Ascending aorta (tissue), 2 donors: ENCODE data around the gene ANKRD33B. TPM values are rescaled to one million over a fixed set of nuclear protein-coding genes. Genes with fewer than 3 reads are reported as not detected.
"Not testable (repeated sequence)": the region's sequence is repeated elsewhere in the genome, so short reads cannot be mapped to it uniquely, and the experiment has no call there.

Experiments used
- DNase-seq, 2 donors: peaks; one replicate each; pipeline ENCODE4 v3.0.0-alpha.2; 2019; ENCODE audit warnings: low spot score in 2 of 2
- H3K27ac ChIP-seq, 2 donors: fragments of 200-600 bp; sonication (generic); one replicate each; pipeline ENCODE4 v1.5.1; 2016 to 2017; ENCODE audit warnings: mild to moderate bottlenecking in 1 of 2
- H3K27me3 ChIP-seq: fragments of 200-600 bp; sonication (generic); one replicate; pipeline ENCODE4 v1.5.1; 2017
- H3K36me3 ChIP-seq, 2 donors: fragments of 200-600 bp; sonication (generic); one replicate each; pipeline ENCODE4 v1.5.1; 2016
- H3K4me1 ChIP-seq, 2 donors: fragments of 200-600 bp; sonication (generic); one replicate each; pipeline ENCODE4 v1.5.1; 2016 to 2017; ENCODE audit warnings: mild to moderate bottlenecking in 1 of 2
- H3K4me3 ChIP-seq, 2 donors: fragments of 200-600 bp; sonication (generic); one replicate each; pipeline ENCODE4 v1.5.1; 2016 to 2017; ENCODE audit warnings: mild to moderate bottlenecking in 1 of 2
- H3K9me3 ChIP-seq, 2 donors: fragments of 200-600 bp; sonication (generic); one replicate each; pipeline ENCODE4 v1.5.1; 2016
- CTCF ChIP-seq, 3 experiments: fragments of 200-600 bp in 2 of 3; fragments of 450-650 bp in 1 of 3; sonication (generic) in 2 of 3; IDR thresholded peaks; one replicate each; pipeline ENCODE4 v1.5.1; 2016 to 2019; ENCODE audit warnings: antibody characterized with exemption in 3 of 3, mild to moderate bottlenecking in 1 of 3, moderate library complexity in 1 of 3
- intact Hi-C: fragments of 100-400 bp; cut with DNase I; formaldehyde crosslinking; loops from one replicate; pipeline ENCODE4 v1.15.1; 2023
- total RNA-seq: library from RNA; depleted of rRNA; stranded (reverse); fragments of >200 nt; gene quantifications from one replicate; pipeline ENCODE4 v1.1.0, GENCODE V29; 2016

The ANKRD33B gene
- total RNA-seq, 1 donor from 2014 or later: 7.2 TPM

- Histone ChIP-seq H3K9me3 (no peaks in the 10 kb centered on the region), H3K27me3 (no peaks in the 10 kb centered on the region), H3K27ac (no peak overlapping the region), H3K36me3 (no peaks in the 10 kb centered on the region), H3K4me3 (no peak overlapping the region), H3K4me1 (peaks cover 0 to 3% of the 10 kb centered on the region in 2 donors)
- DNase-seq: peak in 1 of 2 donors; percentile 52
- no peak for TF ChIP-seq CTCF (IDR thresholded peaks at IDR 0.05)
- intact Hi-C loops: no loop called here
Observed at GRCh38 chr5:10660720-10661387, 97.0 kb downstream of the ANKRD33B start.

GRCh38 chr5:10661401-10661800 lies 97.5 kb downstream of the ANKRD33B start:
- Histone ChIP-seq H3K36me3 (no peaks in the 10 kb centered on the region), H3K27ac (no peak overlapping the region), H3K4me1 (peaks cover 0 to 3% of the 10 kb centered on the region in 2 donors), H3K4me3 (no peak overlapping the region), H3K27me3 (no peaks in the 10 kb centered on the region), H3K9me3 (no peaks in the 10 kb centered on the region)
- peak in 1 of 2 donors; percentile 12 for DNase-seq
- TF ChIP-seq CTCF (IDR thresholded peaks at IDR 0.05): no peak
- intact Hi-C loops: no loop called here

- no peak overlapping the region for H3K4me3 ChIP-seq
- H3K27ac ChIP-seq: no peak overlapping the region
- H3K4me1 ChIP-seq: peaks cover 0 to 3% of the 10 kb centered on the region in 2 donors
- H3K36me3 ChIP-seq: no peaks in the 10 kb centered on the region
- no peaks in the 10 kb centered on the region for H3K27me3 ChIP-seq
- H3K9me3 ChIP-seq: no peaks in the 10 kb centered on the region
- intact Hi-C loops: no loop called here
- TF ChIP-seq CTCF (IDR thresholded peaks at IDR 0.05): no peak
- DNase-seq: peak in 1 of 2 donors; percentile 42
Observed at GRCh38 chr5:10662083-10662482, 98.2 kb downstream of the ANKRD33B start.

GRCh38 chr5:10662661-10663488 lies 99.0 kb downstream of the ANKRD33B start:
- no peaks in the 10 kb centered on the region for H3K36me3 ChIP-seq
- peak in 1 of 2 donors; percentile 33 for DNase-seq
- no peak overlapping the region for H3K27ac ChIP-seq
- intact Hi-C loops: no loop called here
- TF ChIP-seq CTCF (IDR thresholded peaks at IDR 0.05): no peak
- no peak overlapping the region for H3K4me3 ChIP-seq
- H3K9me3 ChIP-seq: no peaks in the 10 kb centered on the region
- peaks cover 0 to 3% of the 10 kb centered on the region in 2 donors for H3K4me1 ChIP-seq
- no peaks in the 10 kb centered on the region for H3K27me3 ChIP-seq

- H3K36me3 ChIP-seq: no peaks in the 10 kb centered on the region
- DNase-seq: peak in 1 of 2 donors; percentile 43
- H3K4me3 ChIP-seq: no peak overlapping the region
- H3K4me1 ChIP-seq: peaks cover 0 to 3% of the 10 kb centered on the region in 2 donors
- no peaks in the 10 kb centered on the region for H3K9me3 ChIP-seq
- intact Hi-C loops: no loop called here
- no peak for TF ChIP-seq CTCF (IDR thresholded peaks at IDR 0.05)
- H3K27me3 ChIP-seq: no peaks in the 10 kb centered on the region
- no peak overlapping the region for H3K27ac ChIP-seq
Observed at GRCh38 chr5:10663489-10664179, 99.8 kb downstream of the ANKRD33B start.

GRCh38 chr5:10664180-10664769 lies 100.4 kb downstream of the ANKRD33B start:
- H3K9me3 ChIP-seq, H3K27ac ChIP-seq, intact Hi-C loops, H3K36me3 ChIP-seq, H3K4me1 ChIP-seq, H3K4me3 ChIP-seq, H3K27me3 ChIP-seq: not testable (repeated sequence)
- DNase-seq: peak in 1 of 2 donors; percentile 28
